Nephron progenitor cell (in vitro differentiated cells): ENCODE results near the gene CLEC2B.

Experiments used
- DNase-seq: peaks from one replicate; pipeline ENCODE4 v3.0.0; 2021
- H3K27ac Mint-ChIP-seq: 2 replicates; pipeline ENCODE4 v1.8.0; 2021; ENCODE audit warnings: mild to moderate bottlenecking, moderate library complexity, mixed read lengths
- H3K27me3 Mint-ChIP-seq: 2 replicates; pipeline ENCODE4 v1.8.0; 2021; ENCODE audit warnings: mild to moderate bottlenecking, low read depth, mixed read lengths; ENCODE audit not compliant: poor library complexity
- H3K36me3 Mint-ChIP-seq: 2 replicates; pipeline ENCODE4 v1.8.0; 2021; ENCODE audit warnings: low read depth, mixed read lengths
- H3K4me1 Mint-ChIP-seq: 2 replicates; pipeline ENCODE4 v1.8.0; 2021; ENCODE audit warnings: mixed read lengths
- H3K4me3 Mint-ChIP-seq: 2 replicates; pipeline ENCODE4 v1.8.0; 2021; ENCODE audit warnings: mild to moderate bottlenecking, moderate library complexity, mixed read lengths
- H3K9me3 Mint-ChIP-seq: 2 replicates; pipeline ENCODE4 v1.8.0; 2021; ENCODE audit warnings: mild to moderate bottlenecking, moderate library complexity, mixed read lengths
- TF ChIP-seq, protein P1 (sequence below): fragments of 200-600 bp; sonication (generic); IDR thresholded peaks from 2 replicates; pipeline ENCODE4 v1.5.0; 2021; ENCODE audit warnings: antibody characterized with exemption

CLEC2B gene

DNA sequence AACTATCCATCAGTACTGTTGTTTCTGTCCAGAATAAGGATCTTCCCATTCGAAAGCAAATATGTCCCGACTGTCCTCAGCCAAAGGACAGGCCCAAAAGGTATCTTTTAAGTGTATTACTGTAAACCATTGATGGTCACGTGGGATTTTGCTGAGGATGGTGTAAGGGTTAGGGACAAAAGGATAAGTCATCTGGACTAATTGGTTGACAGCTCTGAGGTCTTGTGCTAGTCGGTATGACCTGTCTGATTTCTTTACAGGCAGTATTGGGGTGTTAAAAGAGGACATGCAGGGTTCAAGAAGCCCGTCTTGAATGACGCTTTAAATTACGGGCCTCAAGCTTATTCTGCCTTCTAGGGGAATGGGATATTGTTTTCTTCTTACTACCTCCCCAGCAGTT lies 38.6 kb upstream of the CLEC2B start:
- no peak for DNase-seq
- H3K4me3 Mint-ChIP-seq: no peak overlapping the region
- H3K27me3 Mint-ChIP-seq: no peaks in the 10 kb centered on the region
- peaks cover 20% of the 10 kb centered on the region for H3K4me1 Mint-ChIP-seq
- peaks cover 49% of the 10 kb centered on the region for H3K36me3 Mint-ChIP-seq
- H3K27ac Mint-ChIP-seq: no peak overlapping the region
- H3K9me3 Mint-ChIP-seq: peaks cover 73% of the 10 kb centered on the region
- TF ChIP-seq, protein P1, sequence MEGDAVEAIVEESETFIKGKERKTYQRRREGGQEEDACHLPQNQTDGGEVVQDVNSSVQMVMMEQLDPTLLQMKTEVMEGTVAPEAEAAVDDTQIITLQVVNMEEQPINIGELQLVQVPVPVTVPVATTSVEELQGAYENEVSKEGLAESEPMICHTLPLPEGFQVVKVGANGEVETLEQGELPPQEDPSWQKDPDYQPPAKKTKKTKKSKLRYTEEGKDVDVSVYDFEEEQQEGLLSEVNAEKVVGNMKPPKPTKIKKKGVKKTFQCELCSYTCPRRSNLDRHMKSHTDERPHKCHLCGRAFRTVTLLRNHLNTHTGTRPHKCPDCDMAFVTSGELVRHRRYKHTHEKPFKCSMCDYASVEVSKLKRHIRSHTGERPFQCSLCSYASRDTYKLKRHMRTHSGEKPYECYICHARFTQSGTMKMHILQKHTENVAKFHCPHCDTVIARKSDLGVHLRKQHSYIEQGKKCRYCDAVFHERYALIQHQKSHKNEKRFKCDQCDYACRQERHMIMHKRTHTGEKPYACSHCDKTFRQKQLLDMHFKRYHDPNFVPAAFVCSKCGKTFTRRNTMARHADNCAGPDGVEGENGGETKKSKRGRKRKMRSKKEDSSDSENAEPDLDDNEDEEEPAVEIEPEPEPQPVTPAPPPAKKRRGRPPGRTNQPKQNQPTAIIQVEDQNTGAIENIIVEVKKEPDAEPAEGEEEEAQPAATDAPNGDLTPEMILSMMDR: no peak

DNA sequence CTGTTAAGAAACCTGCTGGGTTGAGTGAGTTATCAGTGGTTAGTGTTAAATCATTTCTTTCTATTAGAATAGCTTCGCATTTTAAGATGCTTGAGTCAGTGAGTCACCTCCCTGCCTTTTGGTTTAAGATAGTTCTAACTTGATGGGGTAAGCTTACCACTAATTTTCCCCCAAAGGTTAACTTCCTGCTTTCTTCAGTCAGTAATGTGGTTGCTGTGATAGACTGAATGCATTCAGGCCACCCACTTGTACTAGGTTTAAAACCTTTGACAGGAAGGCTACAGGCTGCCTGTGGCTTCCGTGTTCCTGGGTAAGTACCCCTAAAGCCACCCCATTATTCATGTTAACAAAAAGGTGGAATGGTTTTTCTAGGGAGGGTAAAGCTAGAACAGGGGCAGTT lies 37.7 kb upstream of the CLEC2B start:
- Mint-ChIP-seq H3K9me3 (peaks cover 73% of the 10 kb centered on the region), H3K4me3 (no peak overlapping the region), H3K27ac (no peak overlapping the region), H3K27me3 (peaks cover 2% of the 10 kb centered on the region), H3K36me3 (peaks cover 47% of the 10 kb centered on the region), H3K4me1 (peaks cover 20% of the 10 kb centered on the region)
- TF ChIP-seq, protein P1: no peak
- DNase-seq: no peak

DNA sequence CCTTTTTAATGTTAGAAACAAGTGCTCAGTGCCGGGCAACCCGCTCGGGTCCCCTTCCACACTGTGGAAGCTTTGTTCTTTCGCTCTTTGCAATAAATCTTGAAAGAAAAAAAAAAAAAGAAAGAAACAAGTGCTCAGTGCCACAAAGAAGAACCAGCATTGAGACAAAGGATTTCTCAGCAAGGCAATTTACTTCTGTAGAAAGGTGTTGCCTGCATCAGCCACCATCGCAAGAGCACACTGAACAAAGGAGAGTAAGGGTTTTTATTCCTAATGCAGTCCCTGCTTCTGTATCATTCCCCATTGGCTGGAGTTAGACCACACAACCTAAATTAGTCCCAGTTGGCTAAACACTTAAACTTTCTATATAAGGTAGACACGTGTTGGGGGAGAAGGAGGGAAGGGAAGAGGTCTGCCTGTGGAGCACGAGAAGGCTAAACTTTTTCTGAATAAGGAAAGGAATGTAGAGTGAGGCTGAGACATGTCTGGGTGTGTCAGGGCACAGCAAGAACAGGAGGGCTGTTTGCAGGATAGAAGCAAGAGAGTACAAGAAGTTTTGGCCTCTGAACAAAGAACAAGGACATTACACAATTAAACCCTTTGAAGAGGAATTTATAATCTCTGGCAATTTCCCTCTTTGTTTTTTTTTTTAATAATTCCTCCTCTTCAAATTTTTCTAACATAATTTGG lies 33.5 kb upstream of the CLEC2B start:
- Mint-ChIP-seq H3K36me3 (peaks cover 23% of the 10 kb centered on the region), H3K9me3 (peaks cover 37% of the 10 kb centered on the region), H3K27me3 (peaks cover 8% of the 10 kb centered on the region), H3K27ac (peak overlapping the region; percentile 60), H3K4me3 (no peak overlapping the region), H3K4me1 (peaks cover 12% of the 10 kb centered on the region)
- TF ChIP-seq, protein P1: no peak
- DNase-seq: no peak

DNA sequence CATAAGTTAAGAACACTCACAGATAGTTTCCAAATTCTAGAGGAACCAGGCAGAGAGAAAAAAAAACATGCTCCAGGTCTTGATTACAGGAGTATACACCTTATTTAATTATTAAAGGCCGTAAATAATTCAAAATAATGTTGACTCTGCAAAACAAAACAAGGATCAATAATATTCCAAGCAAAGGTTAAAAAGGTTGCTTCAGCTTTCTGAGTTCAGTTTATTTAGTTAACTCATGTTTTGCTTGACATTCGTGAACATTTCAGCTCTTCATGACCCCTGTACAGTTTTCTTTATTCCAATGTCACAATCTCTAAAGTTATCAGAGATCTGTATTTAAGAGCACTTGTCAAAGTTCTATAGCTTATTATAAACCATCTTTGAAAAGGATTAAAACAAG lies 31.8 kb upstream of the CLEC2B start:
- Mint-ChIP-seq H3K4me3 (no peak overlapping the region), H3K9me3 (peaks cover 26% of the 10 kb centered on the region), H3K27me3 (peaks cover 11% of the 10 kb centered on the region), H3K36me3 (peaks cover 18% of the 10 kb centered on the region), H3K4me1 (peaks cover 12% of the 10 kb centered on the region), H3K27ac (no peak overlapping the region)
- DNase-seq: no peak
- TF ChIP-seq, protein P1: no peak

DNA sequence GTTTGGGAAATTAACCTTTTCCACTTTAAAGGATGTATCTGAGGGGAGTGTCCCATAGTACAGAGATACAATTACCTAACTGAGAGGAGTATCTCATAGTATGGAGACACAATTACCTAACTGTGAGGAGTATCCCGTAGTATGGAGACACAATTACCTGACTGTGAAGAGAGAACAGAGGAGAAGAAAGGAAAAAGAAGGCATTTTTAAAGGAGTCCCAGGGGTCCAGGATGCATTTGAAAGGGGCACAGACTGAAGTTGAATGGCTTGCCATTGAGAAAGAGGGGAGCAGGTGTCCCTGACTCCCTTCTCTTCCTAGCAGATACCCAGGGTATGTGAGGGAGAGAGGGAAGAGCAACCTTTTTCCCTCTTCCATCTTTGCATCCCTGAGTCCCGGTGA lies 30.1 kb upstream of the CLEC2B start:
- Mint-ChIP-seq H3K36me3 (peaks cover 8% of the 10 kb centered on the region), H3K9me3 (peaks cover 13% of the 10 kb centered on the region), H3K27me3 (peaks cover 14% of the 10 kb centered on the region), H3K4me1 (peaks cover 12% of the 10 kb centered on the region), H3K27ac (no peak overlapping the region), H3K4me3 (no peak overlapping the region)
- TF ChIP-seq, protein P1: no peak
- DNase-seq: no peak

DNA sequence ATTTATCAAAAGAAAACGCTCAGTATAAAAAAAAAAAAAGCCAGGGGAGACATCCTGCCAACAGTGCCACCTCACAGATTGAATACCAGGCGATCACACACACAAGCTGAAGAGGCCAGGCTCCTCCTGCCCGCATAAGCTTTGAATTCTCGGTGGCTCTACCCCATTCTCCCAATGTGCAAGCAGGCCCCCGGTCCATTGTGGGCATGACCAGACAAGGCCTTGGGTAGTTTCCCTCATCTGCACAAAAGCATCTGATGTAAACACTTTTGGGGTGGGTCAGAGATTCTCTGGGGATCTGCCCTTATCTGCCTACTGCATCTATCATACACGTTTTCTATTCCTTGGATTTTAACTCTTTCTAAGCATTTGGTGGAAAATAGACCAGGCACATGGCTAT lies 28.4 kb upstream of the CLEC2B start:
- Mint-ChIP-seq H3K27me3 (peaks cover 14% of the 10 kb centered on the region), H3K9me3 (peaks cover 6% of the 10 kb centered on the region), H3K27ac (no peak overlapping the region), H3K36me3 (peaks cover under 1% of the 10 kb centered on the region), H3K4me1 (peaks cover 8% of the 10 kb centered on the region), H3K4me3 (no peak overlapping the region)
- DNase-seq: no peak
- TF ChIP-seq, protein P1: no peak
